Large intestine (tissue), 3 donors: ENCODE data around the gene FOLH1. TPM values are rescaled to one million over a fixed set of nuclear protein-coding genes. Genes with fewer than 3 reads are reported as not detected.
"Not testable (repeated sequence)": the region's sequence is repeated elsewhere in the genome, so short reads cannot be mapped to it uniquely, and the experiment has no call there.

Experiments used
- DNase-seq, 2 donors: peaks; one replicate each; pipeline versions ENCODE4 v3.0.0 to v3.0.0-alpha.2; 2013
- H3K27ac ChIP-seq: one replicate; pipeline ENCODE4 v1.5.1; 2013; ENCODE audit warnings: low read length
- H3K27me3 ChIP-seq: 2 replicates; pipeline ENCODE4 v1.6.1; 2013; ENCODE audit warnings: low read length; ENCODE audit not compliant: control insufficient read depth, insufficient read depth
- H3K36me3 ChIP-seq: 2 replicates; pipeline ENCODE4 v1.6.1; 2013; ENCODE audit warnings: low read length; ENCODE audit not compliant: control insufficient read depth, insufficient read depth
- H3K4me1 ChIP-seq: one replicate; pipeline ENCODE4 v1.6.1; 2013; ENCODE audit warnings: low read length; ENCODE audit not compliant: control insufficient read depth, insufficient read depth
- H3K4me3 ChIP-seq: one replicate; pipeline ENCODE4 v1.5.1; 2013; ENCODE audit warnings: low read length
- H3K9me3 ChIP-seq: one replicate; pipeline ENCODE4 v1.6.1; 2013; ENCODE audit warnings: mild to moderate bottlenecking, low read depth, low read length, moderate library complexity; ENCODE audit not compliant: control insufficient read depth
- WGBS: methylation state at CpG from one replicate; pipeline ENCODE4 v1.1.5; 2013; ENCODE audit warnings: low lambda C conversion rate; ENCODE audit not compliant: insufficient coverage; 5-methylcytosine and 5-hydroxymethylcytosine counted together
- polyA plus RNA-seq: library from polyadenylated mRNA; unstranded; fragments of 120-200 nt; gene quantifications from one replicate; pipeline ENCODE4 v1.2.1, GENCODE V29; 2013

The FOLH1 gene
- polyA plus RNA-seq, 1 donor: 322 TPM

GRCh38 chr11:49185597-49185996 lies 22.8 kb downstream of the FOLH1 start:
- not testable (repeated sequence) for H3K27ac ChIP-seq, H3K4me3 ChIP-seq, H3K9me3 ChIP-seq, H3K36me3 ChIP-seq, DNase-seq, H3K27me3 ChIP-seq, H3K4me1 ChIP-seq
- WGBS: 89% methylated on average over 1 of the region's 3 CpGs

- not testable (repeated sequence) for H3K27ac ChIP-seq
Measured at GRCh38 chr11:49184756-49185155, 23.6 kb downstream of the FOLH1 start.

GRCh38 chr11:49177936-49178335 lies 30.5 kb downstream of the FOLH1 start:
- no CpG with 5 or more reads among the region's 3 CpGs for WGBS
- peak; percentile 58 to 72 for DNase-seq

More at GRCh38 chr11:49184756-49185155, 23.6 kb downstream of the FOLH1 start:
- H3K9me3 ChIP-seq, H3K4me3 ChIP-seq, H3K4me1 ChIP-seq, H3K36me3 ChIP-seq, H3K27me3 ChIP-seq: not testable (repeated sequence)
- peak in 1 of 2 donors; percentile 45 for DNase-seq

GRCh38 chr11:49175378-49175777 lies 33.0 kb downstream of the FOLH1 start:
- H3K4me1 ChIP-seq, H3K9me3 ChIP-seq, H3K36me3 ChIP-seq, H3K4me3 ChIP-seq, H3K27me3 ChIP-seq: not testable (repeated sequence)
- peak; percentile 12 to 37 for DNase-seq
- peak overlapping the region; percentile 29 for H3K27ac ChIP-seq

More at GRCh38 chr11:49177936-49178335, 30.5 kb downstream of the FOLH1 start:
- H3K36me3 ChIP-seq: peaks cover 10% of the 10 kb centered on the region
- H3K9me3 ChIP-seq, H3K4me3 ChIP-seq, H3K27me3 ChIP-seq, H3K4me1 ChIP-seq, H3K27ac ChIP-seq: not testable (repeated sequence)

- H3K4me1 ChIP-seq, H3K27ac ChIP-seq, DNase-seq, H3K27me3 ChIP-seq, H3K36me3 ChIP-seq, H3K9me3 ChIP-seq, H3K4me3 ChIP-seq: not testable (repeated sequence)
- 0% methylated on average over 1 of the region's 3 CpGs for WGBS
Measured at GRCh38 chr11:49174691-49175366, 33.6 kb downstream of the FOLH1 start.

- H3K4me1 ChIP-seq, DNase-seq, H3K27ac ChIP-seq, H3K4me3 ChIP-seq, H3K27me3 ChIP-seq, H3K9me3 ChIP-seq: not testable (repeated sequence)
- WGBS: 60% methylated on average over 1 of the region's 3 CpGs
- H3K36me3 ChIP-seq: peaks cover 11% of the 10 kb centered on the region
Measured at GRCh38 chr11:49171613-49172012, 36.8 kb downstream of the FOLH1 start.

- DNase-seq: not testable (repeated sequence)
- WGBS: 83% methylated on average over 3 of the region's 3 CpGs
Measured at GRCh38 chr11:49169579-49169978, 38.8 kb downstream of the FOLH1 start.

GRCh38 chr11:49168992-49169391 lies 39.4 kb downstream of the FOLH1 start:
- not testable (repeated sequence) for H3K27ac ChIP-seq, H3K27me3 ChIP-seq, H3K4me1 ChIP-seq, H3K4me3 ChIP-seq, H3K9me3 ChIP-seq, DNase-seq
- no CpG with 5 or more reads among the region's 4 CpGs for WGBS
- H3K36me3 ChIP-seq: peaks cover 20% of the 10 kb centered on the region

More at GRCh38 chr11:49169579-49169978, 38.8 kb downstream of the FOLH1 start:
- H3K4me1 ChIP-seq, H3K27me3 ChIP-seq, H3K27ac ChIP-seq, H3K4me3 ChIP-seq, H3K9me3 ChIP-seq: not testable (repeated sequence)
- H3K36me3 ChIP-seq: peaks cover 21% of the 10 kb centered on the region

- no peaks in the 10 kb centered on the region for H3K9me3 ChIP-seq
- H3K4me3 ChIP-seq: no peak overlapping the region
- H3K27ac ChIP-seq: no peak overlapping the region
- H3K4me1 ChIP-seq: no peaks in the 10 kb centered on the region
- peaks cover 8% of the 10 kb centered on the region for H3K36me3 ChIP-seq
- H3K27me3 ChIP-seq: no peaks in the 10 kb centered on the region
- no CpG with 5 or more reads among the region's 12 CpGs for WGBS
- no peak for DNase-seq
Measured at GRCh38 chr11:49151211-49151610, 57.2 kb downstream of the FOLH1 start.

- H3K4me1 ChIP-seq, H3K27ac ChIP-seq, H3K4me3 ChIP-seq, H3K9me3 ChIP-seq, DNase-seq, H3K27me3 ChIP-seq, H3K36me3 ChIP-seq: not testable (repeated sequence)
- WGBS: no CpG with 5 or more reads among the region's 24 CpGs
Measured at GRCh38 chr11:49102356-49102755, 106.0 kb downstream of the FOLH1 start.
